ENCODE results near the gene ZNF836. TPM values are rescaled to one million over a fixed set of nuclear protein-coding genes. Genes with fewer than 3 reads are reported as not detected.
A peak's percentile ranks its signal among the peaks of the same experiment; 100 is the strongest.

ZNF836 gene
- total and polyA plus RNA-seq, 2 of the 13 experiments (the other 11 are each of a cell fraction or from before 2014, with no cell fraction given): 1.6 to 5.3 TPM

DNA sequence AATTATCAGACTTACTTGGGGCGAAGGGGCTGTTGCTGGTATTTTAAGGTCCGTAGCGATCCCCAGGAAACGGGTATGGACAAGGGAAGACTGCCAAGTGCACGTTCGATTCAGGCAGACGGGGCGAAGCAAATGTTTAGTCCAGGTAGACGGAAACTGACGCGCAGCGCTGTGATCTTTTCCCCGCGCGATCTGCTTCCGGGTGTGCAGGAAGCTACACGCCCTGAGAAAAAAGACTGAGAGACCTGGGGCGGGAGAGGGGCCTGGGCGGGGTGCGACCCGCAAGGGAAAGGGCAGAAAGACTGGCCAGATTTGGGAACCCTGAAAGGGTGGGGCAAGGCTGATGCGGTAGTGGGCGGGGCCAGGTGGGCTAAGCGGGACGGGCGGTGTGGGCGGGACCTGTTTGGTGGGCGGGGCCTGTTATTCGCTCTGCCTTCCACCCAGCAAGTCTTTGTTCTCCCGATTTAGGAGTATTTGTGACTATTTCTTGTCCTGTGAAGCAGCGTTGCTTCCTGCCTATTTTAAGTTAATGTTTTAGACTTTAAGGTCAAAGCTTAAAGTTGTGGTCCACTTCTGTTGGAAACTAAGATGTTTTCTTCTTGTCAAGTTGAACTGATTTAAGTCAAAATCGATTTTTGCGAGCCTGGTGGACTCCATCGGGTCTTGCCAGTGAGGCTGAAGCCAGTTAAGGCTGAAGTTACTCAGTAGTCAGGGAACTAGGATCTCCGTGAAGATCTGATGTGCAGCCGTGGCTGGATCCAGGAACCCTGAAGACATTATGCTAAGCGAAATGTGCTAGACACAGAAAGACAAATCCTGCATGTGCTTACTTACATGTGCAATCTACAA, at the start of gene ZNF836 (continued):
- TF ChIP-seq AHDC1 (CRISPR knock-in tag; IDR thresholded peaks at IDR 0.05; ENCODE audit: borderline replicate concordance): 0 out of 2 replicates have a peak, but pooled peaks have one; percentile 22
- TF ChIP-seq SRF (IDR thresholded peaks at IDR 0.05; ENCODE audit: low read depth, low read length): 0 out of 2 replicates have a peak, but pooled peaks have one; percentile 14
- TF ChIP-seq SMYD3 (CRISPR knock-in tag; IDR thresholded peaks at IDR 0.05): no peak
- TF ChIP-seq ZNF44 (CRISPR knock-in tag; IDR thresholded peaks at IDR 0.05): no peak
- no peak for TF ChIP-seq CREB1 (IDR thresholded peaks at IDR 0.05)
- peak; percentile 18; the same call in 1 of the 2 replicates for TF ChIP-seq CREB1 (CRISPR knock-in tag; IDR thresholded peaks at IDR 0.05)
- TF ChIP-seq ELF3 (CRISPR knock-in tag; IDR thresholded peaks at IDR 0.05): peak; percentile 17; the same call in 1 of the 2 replicates
- TF ChIP-seq PHF8 (CRISPR knock-in tag; IDR thresholded peaks at IDR 0.05): peak; percentile 49
- TF ChIP-seq, protein P1, sequence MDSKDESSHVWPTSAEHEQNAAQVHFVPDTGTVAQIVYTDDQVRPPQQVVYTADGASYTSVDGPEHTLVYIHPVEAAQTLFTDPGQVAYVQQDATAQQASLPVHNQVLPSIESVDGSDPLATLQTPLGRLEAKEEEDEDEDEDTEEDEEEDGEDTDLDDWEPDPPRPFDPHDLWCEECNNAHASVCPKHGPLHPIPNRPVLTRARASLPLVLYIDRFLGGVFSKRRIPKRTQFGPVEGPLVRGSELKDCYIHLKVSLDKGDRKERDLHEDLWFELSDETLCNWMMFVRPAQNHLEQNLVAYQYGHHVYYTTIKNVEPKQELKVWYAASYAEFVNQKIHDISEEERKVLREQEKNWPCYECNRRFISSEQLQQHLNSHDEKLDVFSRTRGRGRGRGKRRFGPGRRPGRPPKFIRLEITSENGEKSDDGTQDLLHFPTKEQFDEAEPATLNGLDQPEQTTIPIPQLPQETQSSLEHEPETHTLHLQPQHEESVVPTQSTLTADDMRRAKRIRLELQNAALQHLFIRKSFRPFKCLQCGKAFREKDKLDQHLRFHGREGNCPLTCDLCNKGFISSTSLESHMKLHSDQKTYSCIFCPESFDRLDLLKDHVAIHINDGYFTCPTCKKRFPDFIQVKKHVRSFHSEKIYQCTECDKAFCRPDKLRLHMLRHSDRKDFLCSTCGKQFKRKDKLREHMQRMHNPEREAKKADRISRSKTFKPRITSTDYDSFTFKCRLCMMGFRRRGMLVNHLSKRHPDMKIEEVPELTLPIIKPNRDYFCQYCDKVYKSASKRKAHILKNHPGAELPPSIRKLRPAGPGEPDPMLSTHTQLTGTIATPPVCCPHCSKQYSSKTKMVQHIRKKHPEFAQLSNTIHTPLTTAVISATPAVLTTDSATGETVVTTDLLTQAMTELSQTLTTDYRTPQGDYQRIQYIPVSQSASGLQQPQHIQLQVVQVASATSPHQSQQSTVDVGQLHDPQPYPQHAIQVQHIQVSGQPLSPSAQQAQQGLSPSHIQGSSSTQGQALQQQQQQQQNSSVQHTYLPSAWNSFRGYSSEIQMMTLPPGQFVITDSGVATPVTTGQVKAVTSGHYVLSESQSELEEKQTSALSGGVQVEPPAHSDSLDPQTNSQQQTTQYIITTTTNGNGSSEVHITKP (CRISPR knock-in tag; IDR thresholded peaks at IDR 0.05; ENCODE audit: low read depth): no peak
- no peak for TF ChIP-seq ZNF557 (CRISPR knock-in tag; IDR thresholded peaks at IDR 0.05)
- TF ChIP-seq GPN1 (CRISPR knock-in tag; IDR thresholded peaks at IDR 0.05; ENCODE audit: borderline replicate concordance): no peak
- TF ChIP-seq CBX5 (CRISPR knock-in tag; IDR thresholded peaks at IDR 0.05; ENCODE audit: borderline replicate concordance): no peak
- TF ChIP-seq ZNF749 (CRISPR knock-in tag; IDR thresholded peaks at IDR 0.05; ENCODE audit: borderline replicate concordance): no peak
- TF ChIP-seq, protein P2, sequence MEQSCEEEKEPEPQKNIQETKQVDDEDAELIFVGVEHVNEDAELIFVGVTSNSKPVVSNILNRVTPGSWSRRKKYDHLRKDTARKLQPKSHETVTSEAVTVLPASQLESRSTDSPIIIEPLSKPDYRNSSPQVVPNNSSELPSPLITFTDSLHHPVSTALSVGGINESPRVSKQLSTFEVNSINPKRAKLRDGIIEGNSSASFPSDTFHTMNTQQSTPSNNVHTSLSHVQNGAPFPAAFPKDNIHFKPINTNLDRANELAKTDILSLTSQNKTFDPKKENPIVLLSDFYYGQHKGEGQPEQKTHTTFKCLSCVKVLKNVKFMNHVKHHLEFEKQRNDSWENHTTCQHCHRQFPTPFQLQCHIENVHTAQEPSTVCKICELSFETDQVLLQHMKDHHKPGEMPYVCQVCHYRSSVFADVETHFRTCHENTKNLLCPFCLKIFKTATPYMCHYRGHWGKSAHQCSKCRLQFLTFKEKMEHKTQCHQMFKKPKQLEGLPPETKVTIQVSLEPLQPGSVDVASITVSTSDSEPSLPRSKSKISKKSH (CRISPR knock-in tag; IDR thresholded peaks at IDR 0.05; ENCODE audit: borderline replicate concordance): 0 out of 2 replicates have a peak, but pooled peaks have one; percentile 21
- 0 out of 2 replicates have a peak, but pooled peaks have one; percentile 40 for TF ChIP-seq ZNF619 (CRISPR knock-in tag; IDR thresholded peaks at IDR 0.05)
- TF ChIP-seq SIN3B (IDR thresholded peaks at IDR 0.05; ENCODE audit: low read length): no peak
- peak; percentile 27; the same call in 1 of the 2 replicates for TF ChIP-seq ZNF350 (CRISPR knock-in tag; IDR thresholded peaks at IDR 0.05; ENCODE audit: borderline replicate concordance, low read depth)
- TF ChIP-seq ZNF3 (CRISPR knock-in tag; IDR thresholded peaks at IDR 0.05): no peak
- TF ChIP-seq KAT8 (CRISPR knock-in tag; IDR thresholded peaks at IDR 0.05): peak; percentile 57; the same call in 1 of the 2 replicates

Data from HepG2 (cell line).